HEK293 (cell line): ENCODE measurements around the gene CHRNA7.

Source experiments
- CTCF ChIA-PET: fragments of 350-600 bp; formaldehyde crosslinking; extraction: SDS; loops from one replicate; lab custom pipeline; 2021; ENCODE audit warnings: antibody characterized with exemption; lab: Yijun Ruan, JAX
- POLR2A ChIA-PET: fragments of 300-600 bp; formaldehyde crosslinking; extraction: SDS; loops from one replicate; lab custom pipeline; 2020; ENCODE audit warnings: antibody characterized with exemption, inconsistent platforms; lab: Yijun Ruan, JAX
- H3K27ac ChIP-seq: fragments of 200-500 bp; sonication (Bioruptor generic); 2 replicates; pipeline ENCODE4 v1.5.1; 2014; ENCODE audit warnings: low read depth, low read length, control low read depth, inconsistent platforms; ENCODE audit errors: extremely low read depth
- H3K36me3 ChIP-seq, 2 experiments: fragments of 200-500 bp in 1 of 2; sonication (Bioruptor generic) in 1 of 2; 1 replicate in 1 of 2; 2 replicates in 1 of 2; pipeline ENCODE4 v1.5.1; 2014 to 2017; ENCODE audit warnings: inconsistent platforms in 2 of 2, low read length in 2 of 2; ENCODE audit not compliant: control insufficient read depth in 2 of 2, insufficient read depth in 1 of 2
- H3K4me1 ChIP-seq: fragments of 200-500 bp; sonication (Bioruptor generic); 2 replicates; pipeline ENCODE4 v1.5.1; 2014; ENCODE audit warnings: mild to moderate bottlenecking, low read length, inconsistent platforms; ENCODE audit not compliant: control insufficient read depth, insufficient read depth
- H3K4me3 ChIP-seq: 2 replicates; pipeline ENCODE4 v1.5.1; 2011; ENCODE audit warnings: low read depth, mild to moderate bottlenecking, control low read depth, low read length, moderate library complexity
- H3K9me3 ChIP-seq: fragments of 200-500 bp; sonication (Bioruptor generic); 2 replicates; pipeline ENCODE4 v1.5.1; 2014; ENCODE audit warnings: low read depth, low read length, inconsistent platforms; ENCODE audit not compliant: control insufficient read depth, insufficient read depth
- GLIS1 ChIP-seq: fragments of 450-650 bp; formaldehyde crosslinking; IDR thresholded peaks from 2 replicates; pipeline ENCODE4 v1.5.1; 2016; ENCODE audit warnings: missing biosample characterization, missing genetic modification characterization
- KLF1 ChIP-seq: fragments of 450-650 bp; formaldehyde crosslinking; IDR thresholded peaks from 2 replicates; pipeline ENCODE4 v1.5.1; 2016; ENCODE audit warnings: missing biosample characterization, missing genetic modification characterization
- KLF9 ChIP-seq: fragments of 450-650 bp; formaldehyde crosslinking; IDR thresholded peaks from 2 replicates; pipeline ENCODE4 v1.5.1; 2016; ENCODE audit warnings: missing biosample characterization, missing genetic modification characterization, low read depth
- MEIS1 ChIP-seq: sonication (generic); formaldehyde crosslinking; IDR thresholded peaks from 2 replicates; pipeline ENCODE4 v1.8.1; 2022; ENCODE audit warnings: missing genetic modification reagents, mild to moderate bottlenecking, borderline replicate concordance
- PRDM1 ChIP-seq: fragments of 450-650 bp; formaldehyde crosslinking; IDR thresholded peaks from 2 replicates; pipeline ENCODE4; 2016; ENCODE audit warnings: missing biosample characterization, missing genetic modification characterization
- SCRT1 ChIP-seq: fragments of 450-650 bp; formaldehyde crosslinking; IDR thresholded peaks from 2 replicates; pipeline ENCODE4 v1.5.1; 2016; ENCODE audit warnings: missing biosample characterization, missing genetic modification characterization, borderline replicate concordance
- SP3 ChIP-seq: fragments of 450-650 bp; formaldehyde crosslinking; IDR thresholded peaks from 2 replicates; pipeline ENCODE4 v1.5.1; 2016; ENCODE audit warnings: missing biosample characterization, missing genetic modification characterization
- SP7 ChIP-seq: fragments of 450-650 bp; formaldehyde crosslinking; IDR thresholded peaks from 2 replicates; pipeline ENCODE4 v1.5.1; 2016; ENCODE audit warnings: missing biosample characterization, missing genetic modification characterization
- TRIM28 ChIP-seq: IDR thresholded peaks from 2 replicates; pipeline ENCODE4 v1.6.1; 2011; ENCODE audit warnings: low read length, control low read depth, borderline replicate concordance
- ZBTB20 ChIP-seq: fragments of 450-650 bp; formaldehyde crosslinking; IDR thresholded peaks from 2 replicates; pipeline ENCODE4 v1.5.1; 2016; ENCODE audit warnings: missing biosample characterization, missing genetic modification characterization
- ZNF121 ChIP-seq: fragments of 450-650 bp; formaldehyde crosslinking; IDR thresholded peaks from 2 replicates; pipeline ENCODE4 v1.5.1; 2016; ENCODE audit warnings: missing biosample characterization, missing genetic modification characterization
- ZNF133 ChIP-seq: fragments of 450-650 bp; formaldehyde crosslinking; IDR thresholded peaks from 2 replicates; pipeline ENCODE4 v1.5.1; 2016; ENCODE audit warnings: missing biosample characterization, missing genetic modification characterization
- ZNF174 ChIP-seq: fragments of 450-650 bp; formaldehyde crosslinking; IDR thresholded peaks from 2 replicates; pipeline ENCODE4 v1.5.0; 2017; ENCODE audit warnings: missing biosample characterization, mild to moderate bottlenecking, missing genetic modification characterization
- ZNF184 ChIP-seq: fragments of 450-650 bp; IDR thresholded peaks from 2 replicates; pipeline ENCODE4 v1.5.1; 2018; ENCODE audit warnings: missing biosample characterization, mild to moderate bottlenecking, missing genetic modification characterization
- ZNF2 ChIP-seq: fragments of 450-650 bp; formaldehyde crosslinking; IDR thresholded peaks from 2 replicates; pipeline ENCODE4 v1.5.1; 2016; ENCODE audit warnings: missing biosample characterization, missing genetic modification characterization
- ZNF214 ChIP-seq: fragments of 450-650 bp; formaldehyde crosslinking; IDR thresholded peaks from 2 replicates; pipeline ENCODE4 v1.5.1; 2017; ENCODE audit warnings: missing biosample characterization, mild to moderate bottlenecking, missing genetic modification characterization, borderline replicate concordance
- ZNF239 ChIP-seq: fragments of 450-650 bp; formaldehyde crosslinking; IDR thresholded peaks from 2 replicates; pipeline ENCODE4 v1.5.1; 2016; ENCODE audit warnings: missing biosample characterization, missing genetic modification characterization
- ZNF423 ChIP-seq: fragments of 450-650 bp; formaldehyde crosslinking; IDR thresholded peaks from 2 replicates; pipeline ENCODE4 v1.5.1; 2016; ENCODE audit warnings: missing biosample characterization, missing genetic modification characterization
- ZNF561 ChIP-seq: fragments of 450-650 bp; IDR thresholded peaks from 2 replicates; pipeline ENCODE4 v1.5.1; 2018; ENCODE audit warnings: missing biosample characterization, missing genetic modification characterization, borderline replicate concordance
- ZNF624 ChIP-seq: fragments of 450-650 bp; formaldehyde crosslinking; IDR thresholded peaks from 2 replicates; pipeline ENCODE4 v1.5.1; 2017; ENCODE audit warnings: missing biosample characterization, missing genetic modification characterization
- ZNF670 ChIP-seq: fragments of 450-650 bp; formaldehyde crosslinking; IDR thresholded peaks from 2 replicates; pipeline ENCODE4 v1.5.1; 2016; ENCODE audit warnings: missing biosample characterization, missing genetic modification characterization, low read depth
- ZNF677 ChIP-seq: fragments of 450-650 bp; IDR thresholded peaks from 2 replicates; pipeline ENCODE4 v1.5.0; 2018; ENCODE audit warnings: missing biosample characterization, mild to moderate bottlenecking, missing genetic modification characterization, moderate library complexity
- ZNF792 ChIP-seq: fragments of 450-650 bp; formaldehyde crosslinking; IDR thresholded peaks from 2 replicates; pipeline ENCODE4 v1.5.1; 2016; ENCODE audit warnings: missing biosample characterization, missing genetic modification characterization
- TF ChIP-seq, protein P1 (sequence below): fragments of 450-650 bp; IDR thresholded peaks from 2 replicates; pipeline ENCODE4 v1.5.1; 2018; ENCODE audit warnings: missing biosample characterization, missing genetic modification characterization
- TF ChIP-seq, protein P2 (sequence below): fragments of 450-650 bp; formaldehyde crosslinking; IDR thresholded peaks from 2 replicates; pipeline ENCODE4 v1.5.1; 2016; ENCODE audit warnings: missing biosample characterization, missing genetic modification characterization, borderline replicate concordance
- TF ChIP-seq, protein P3 (sequence below): fragments of 450-650 bp; formaldehyde crosslinking; IDR thresholded peaks from 2 replicates; pipeline ENCODE4 v1.5.1; 2016; ENCODE audit warnings: missing biosample characterization, missing genetic modification characterization
- TF ChIP-seq, protein P4 (sequence below): fragments of 450-650 bp; formaldehyde crosslinking; IDR thresholded peaks from 2 replicates; pipeline ENCODE4 v1.5.1; 2016; ENCODE audit warnings: missing biosample characterization, missing genetic modification characterization

Gene CHRNA7

GRCh38 chr15:32098033-32098432 lies 67.7 kb downstream of the CHRNA7 start:
- CTCF ChIA-PET, result no interaction called here

GRCh38 chr15:32099097-32099785 lies 68.9 kb downstream of the CHRNA7 start:
- Histone ChIP-seq H3K4me3 (no peak overlapping the region), H3K36me3 (no peaks in the 10 kb centered on the region), H3K4me1 (no peaks in the 10 kb centered on the region), H3K27ac (no peak overlapping the region), H3K9me3 (no peaks in the 10 kb centered on the region)
- ChIA-PET POLR2A (no interaction called here), CTCF (interaction anchor here (1.2 kb wide), 1 partner anchor 121 kb away, joined by 5 read pairs; no protein-coding TSS in a partner anchor)
- no peak for TF ChIP-seq KLF9 (tag by site-specific recombination)
- peak; percentile 42 for TF ChIP-seq GLIS1 (tag by site-specific recombination)
- TF ChIP-seq KLF1 (tag by site-specific recombination), result no peak

More at GRCh38 chr15:32098033-32098432, 67.7 kb downstream of the CHRNA7 start:
- TF ChIP-seq PRDM1 (tag by site-specific recombination) (no peak), SCRT1 (no peak), ZNF239 (tag by site-specific recombination) (no peak), ZNF2 (tag by site-specific recombination) (no peak), ZNF121 (tag by site-specific recombination) (no peak)
- POLR2A ChIA-PET, result no interaction called here
- Histone ChIP-seq H3K4me3 (no peak overlapping the region), H3K27ac (no peak overlapping the region), H3K36me3 (no peaks in the 10 kb centered on the region), H3K9me3 (no peaks in the 10 kb centered on the region), H3K4me1 (no peaks in the 10 kb centered on the region)

- no peaks in the 10 kb centered on the region for H3K4me1 ChIP-seq
- H3K9me3 ChIP-seq, result no peaks in the 10 kb centered on the region
- TF ChIP-seq SP7 (tag by site-specific recombination), result no peak
- TF ChIP-seq ZNF677 (tag by site-specific recombination), result no peak
- TF ChIP-seq ZNF423 (tag by site-specific recombination), result no peak
- TF ChIP-seq ZNF624, result no peak
- TF ChIP-seq ZNF670 (tag by site-specific recombination), result no peak
- TF ChIP-seq SP3 (tag by site-specific recombination), result no peak
- TF ChIP-seq ZBTB20, result no peak
- TF ChIP-seq ZNF792 (tag by site-specific recombination), result no peak
- TF ChIP-seq MEIS1 (CRISPR knock-in tag), result no peak
- TF ChIP-seq, protein P1, sequence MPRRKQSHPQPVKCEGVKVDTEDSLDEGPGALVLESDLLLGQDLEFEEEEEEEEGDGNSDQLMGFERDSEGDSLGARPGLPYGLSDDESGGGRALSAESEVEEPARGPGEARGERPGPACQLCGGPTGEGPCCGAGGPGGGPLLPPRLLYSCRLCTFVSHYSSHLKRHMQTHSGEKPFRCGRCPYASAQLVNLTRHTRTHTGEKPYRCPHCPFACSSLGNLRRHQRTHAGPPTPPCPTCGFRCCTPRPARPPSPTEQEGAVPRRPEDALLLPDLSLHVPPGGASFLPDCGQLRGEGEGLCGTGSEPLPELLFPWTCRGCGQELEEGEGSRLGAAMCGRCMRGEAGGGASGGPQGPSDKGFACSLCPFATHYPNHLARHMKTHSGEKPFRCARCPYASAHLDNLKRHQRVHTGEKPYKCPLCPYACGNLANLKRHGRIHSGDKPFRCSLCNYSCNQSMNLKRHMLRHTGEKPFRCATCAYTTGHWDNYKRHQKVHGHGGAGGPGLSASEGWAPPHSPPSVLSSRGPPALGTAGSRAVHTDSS (tag by site-specific recombination), result no peak
- TF ChIP-seq, protein P2, sequence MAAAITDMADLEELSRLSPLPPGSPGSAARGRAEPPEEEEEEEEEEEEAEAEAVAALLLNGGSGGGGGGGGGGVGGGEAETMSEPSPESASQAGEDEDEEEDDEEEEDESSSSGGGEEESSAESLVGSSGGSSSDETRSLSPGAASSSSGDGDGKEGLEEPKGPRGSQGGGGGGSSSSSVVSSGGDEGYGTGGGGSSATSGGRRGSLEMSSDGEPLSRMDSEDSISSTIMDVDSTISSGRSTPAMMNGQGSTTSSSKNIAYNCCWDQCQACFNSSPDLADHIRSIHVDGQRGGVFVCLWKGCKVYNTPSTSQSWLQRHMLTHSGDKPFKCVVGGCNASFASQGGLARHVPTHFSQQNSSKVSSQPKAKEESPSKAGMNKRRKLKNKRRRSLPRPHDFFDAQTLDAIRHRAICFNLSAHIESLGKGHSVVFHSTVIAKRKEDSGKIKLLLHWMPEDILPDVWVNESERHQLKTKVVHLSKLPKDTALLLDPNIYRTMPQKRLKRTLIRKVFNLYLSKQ (tag by site-specific recombination), result no peak
- TF ChIP-seq ZNF214 (tag by site-specific recombination), result no peak
- no peak for TF ChIP-seq ZNF561 (tag by site-specific recombination)
- no peak for TF ChIP-seq ZNF174 (tag by site-specific recombination)
- TF ChIP-seq ZNF133 (tag by site-specific recombination), result no peak
- no peak for TF ChIP-seq ZNF184 (tag by site-specific recombination)
- TF ChIP-seq, protein P3, sequence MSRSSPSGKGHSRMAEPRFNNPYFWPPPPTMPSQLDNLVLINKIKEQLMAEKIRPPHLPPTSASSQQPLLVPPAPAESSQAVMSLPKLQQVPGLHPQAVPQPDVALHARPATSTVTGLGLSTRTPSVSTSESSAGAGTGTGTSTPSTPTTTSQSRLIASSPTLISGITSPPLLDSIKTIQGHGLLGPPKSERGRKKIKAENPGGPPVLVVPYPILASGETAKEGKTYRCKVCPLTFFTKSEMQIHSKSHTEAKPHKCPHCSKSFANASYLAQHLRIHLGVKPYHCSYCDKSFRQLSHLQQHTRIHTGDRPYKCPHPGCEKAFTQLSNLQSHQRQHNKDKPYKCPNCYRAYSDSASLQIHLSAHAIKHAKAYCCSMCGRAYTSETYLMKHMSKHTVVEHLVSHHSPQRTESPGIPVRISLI (tag by site-specific recombination), result no peak
- no peak for TF ChIP-seq TRIM28
- TF ChIP-seq, protein P4, sequence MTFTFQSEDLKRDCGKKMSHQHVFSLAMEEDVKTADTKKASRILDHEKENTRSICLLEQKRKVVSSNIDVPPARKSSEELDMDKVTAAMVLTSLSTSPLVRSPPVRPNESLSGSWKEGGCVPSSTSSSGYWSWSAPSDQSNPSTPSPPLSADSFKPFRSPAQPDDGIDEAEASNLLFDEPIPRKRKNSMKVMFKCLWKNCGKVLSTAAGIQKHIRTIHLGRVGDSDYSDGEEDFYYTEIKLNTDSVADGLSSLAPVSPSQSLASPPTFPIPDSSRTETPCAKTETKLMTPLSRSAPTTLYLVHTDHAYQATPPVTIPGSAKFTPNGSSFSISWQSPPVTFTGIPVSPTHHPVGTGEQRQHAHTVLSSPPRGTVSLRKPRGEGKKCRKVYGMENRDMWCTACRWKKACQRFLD (tag by site-specific recombination), result no peak
- H3K36me3 ChIP-seq, result no peaks in the 10 kb centered on the region
- ChIA-PET CTCF (interaction anchor here (0.6 kb wide), 1 partner anchor 652 kb away, joined by 3 read pairs; no protein-coding TSS in a partner anchor), POLR2A (no interaction called here)
- H3K4me3 ChIP-seq, result no peak overlapping the region
- no peak overlapping the region for H3K27ac ChIP-seq
Measured at GRCh38 chr15:32099956-32100684, 69.8 kb downstream of the CHRNA7 start.
